ENCODE data around the gene NPEPPS. TPM values are rescaled to one million over a fixed set of nuclear protein-coding genes. Genes with fewer than 3 reads are reported as not detected.

NPEPPS gene
- total and polyA plus RNA-seq, 2 of the 8 experiments (the other 6 are each of a cell fraction or from before 2014, with no cell fraction given): 53.6 to 118 TPM

- H2AK5ac ChIP-seq (ENCODE audit: low read depth, low read length): no peak overlapping the region
- CTCF ChIA-PET (ENCODE audit: partially characterized antibody): interaction anchor here (0.7 kb wide), 1 partner anchor 272 kb away, joined by 3 read pairs; no protein-coding TSS in a partner anchor
Observed at GRCh38 chr17:47641202-47641601, 110.3 kb downstream of the NPEPPS start.

More at GRCh38 chr17:47641202-47641601, 110.3 kb downstream of the NPEPPS start:
- H3K9me3 ChIP-seq (ENCODE audit: insufficient read depth in 2 of 2, low read depth in 1 of 2, low read length in 1 of 2): no peaks in the 10 kb centered on the region
- no peak overlapping the region for H4K5ac ChIP-seq (ENCODE audit: insufficient read length, low read depth, low read length)
- no peak overlapping the region for H3K14ac ChIP-seq (ENCODE audit: insufficient read length)
- no peak overlapping the region for H3K4me3 ChIP-seq (ENCODE audit: extremely low read depth in 1 of 4, insufficient read depth in 2 of 4, low read depth in 3 of 4, low read length in 4 of 4)
- H4K91ac ChIP-seq (replicated peaks; ENCODE audit: insufficient read length, low read length): no peak overlapping the region
- no peak overlapping the region for H2AFZ ChIP-seq (ENCODE audit: low read length)
- FAIRE-seq (no peak), DNase-seq (ENCODE audit: low read depth in 1 of 2, low spot score in 2 of 2) (no peak)
- no peaks in the 10 kb centered on the region for H3K23me2 ChIP-seq (ENCODE audit: low read depth, low read length)
- no peak overlapping the region for H3K4me2 ChIP-seq (ENCODE audit: insufficient read depth in 1 of 2, low read depth in 2 of 2, low read length in 2 of 2)
- H3K36me3 ChIP-seq (ENCODE audit: control insufficient read depth in 2 of 4, insufficient read depth in 4 of 4, low read length in 3 of 4): no peaks in the 10 kb centered on the region; a peak in 2 of 8 replicates
- 95% methylated on average over 4 of the region's 4 CpGs; no CpG with 5 or more reads in 1 of the 2 experiments for WGBS, 2 experiments (ENCODE audit: extremely low coverage in 1 of 2, insufficient coverage in 1 of 2, insufficient read length in 1 of 2, insufficient replicate concordance in 2 of 2, low coverage in 1 of 2, low lambda C conversion rate in 2 of 2, missing lambda C conversion rate in 1 of 2)
- H2BK120ac ChIP-seq (replicated peaks; ENCODE audit: low read depth, low read length): no peak overlapping the region
- H2BK20ac ChIP-seq (ENCODE audit: low read length): no peak overlapping the region
- H3K79me1 ChIP-seq (ENCODE audit: low read depth, low read length): no peaks in the 10 kb centered on the region
- H4K8ac ChIP-seq (ENCODE audit: extremely low read depth, insufficient read depth, low read length): no peak overlapping the region
- no peak overlapping the region for H2BK12ac ChIP-seq (ENCODE audit: low read depth, low read length)
- TF ChIP-seq CREB1 (IDR thresholded peaks at IDR 0.05): no peak
- no peak for TF ChIP-seq TAF7 (optimal IDR thresholded peaks at IDR 0.05; ENCODE audit: borderline replicate concordance, low read depth, low read length)
- no peak for TF ChIP-seq POLR2A (IDR thresholded peaks at IDR 0.05; ENCODE audit: control extremely low read depth in 1 of 2, low read depth in 2 of 2, low read length in 2 of 2)
- TF ChIP-seq KDM4A (IDR thresholded peaks at IDR 0.05; ENCODE audit: low read depth, low read length, severe bottlenecking): no peak
- no peak for TF ChIP-seq SIX5 (IDR thresholded peaks at IDR 0.05; ENCODE audit: low read depth, low read length)
- TF ChIP-seq, protein P1, sequence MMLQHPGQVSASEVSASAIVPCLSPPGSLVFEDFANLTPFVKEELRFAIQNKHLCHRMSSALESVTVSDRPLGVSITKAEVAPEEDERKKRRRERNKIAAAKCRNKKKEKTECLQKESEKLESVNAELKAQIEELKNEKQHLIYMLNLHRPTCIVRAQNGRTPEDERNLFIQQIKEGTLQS (IDR thresholded peaks at IDR 0.05; ENCODE audit: insufficient read depth, low read depth, low read length): no peak
- no peak for TF ChIP-seq CEBPB (IDR thresholded peaks at IDR 0.05; ENCODE audit: low read depth, low read length)
- no peak for TF ChIP-seq KDM5A (IDR thresholded peaks at IDR 0.05; ENCODE audit: low read length)
- TF ChIP-seq YY1 (IDR thresholded peaks at IDR 0.05; ENCODE audit: low read depth, low read length): no peak
- TF ChIP-seq EGR1 (IDR thresholded peaks at IDR 0.05; ENCODE audit: borderline replicate concordance, low read depth, low read length): no peak
- no peak for TF ChIP-seq GABPA (IDR thresholded peaks at IDR 0.05; ENCODE audit: borderline replicate concordance, insufficient read depth, low read length)
- TF ChIP-seq TBP (IDR thresholded peaks at IDR 0.05; ENCODE audit: low read depth, low read length): no peak
- H4K20me1 ChIP-seq (replicated peaks in 1 of 2; ENCODE audit: control insufficient read depth in 1 of 2, insufficient read depth in 2 of 2, low read length in 2 of 2): no peaks in the 10 kb centered on the region
- no peak overlapping the region for H3K18ac ChIP-seq (ENCODE audit: extremely low read depth, low read length)
- H3K4ac ChIP-seq (replicated peaks; ENCODE audit: insufficient read length, low read depth, low read length): no peak overlapping the region
- no peak overlapping the region for H3K9ac ChIP-seq (replicated peaks in 1 of 4; ENCODE audit: extremely low read depth in 1 of 4, low read depth in 3 of 4, low read length in 3 of 4)
- no peak overlapping the region for H2BK15ac ChIP-seq (ENCODE audit: low read length)
- H3K27me3 ChIP-seq (replicated peaks in 1 of 4; ENCODE audit: control insufficient read depth in 3 of 4, extremely low read depth in 1 of 4, insufficient read depth in 3 of 4, low read length in 3 of 4): no peaks in the 10 kb centered on the region
- H3K56ac ChIP-seq (replicated peaks; ENCODE audit: insufficient read length, low read depth, low read length): no peak overlapping the region
- H2BK5ac ChIP-seq (ENCODE audit: low read depth, low read length): no peak overlapping the region
- no peak overlapping the region for H3K23ac ChIP-seq (ENCODE audit: insufficient read length)
- H3K4me1 ChIP-seq (replicated peaks in 1 of 4; ENCODE audit: control insufficient read depth in 3 of 4, insufficient read depth in 4 of 4, low read length in 3 of 4): no peaks in the 10 kb centered on the region
- no peak overlapping the region for H3K27ac ChIP-seq (ENCODE audit: low read depth, low read length)
- POLR2A ChIA-PET (ENCODE audit: partially characterized antibody): interaction anchor here (1.9 kb wide), 1 partner anchor 8 kb away, joined by 11 read pairs; the partner anchor contains the start of gene KPNB1
- H3K79me2 ChIP-seq (ENCODE audit: control insufficient read depth in 1 of 2, insufficient read depth in 2 of 2, low read length in 2 of 2): no peaks in the 10 kb centered on the region

Data from H1 (cell line).